Naive thymus-derived CD8-positive, alpha-beta T cell (primary cell): ENCODE measurements around the gene LCE3E. TPM values are rescaled to one million over a fixed set of nuclear protein-coding genes. Genes with fewer than 3 reads are reported as not detected.

Experiments
- polyA plus RNA-seq, 3 donors: library from polyadenylated mRNA; unstranded; fragments of 300-500 nt; fragmentation: Illumina TruSeq; gene quantifications; one replicate each; pipeline ENCODE4 v1.2.3, GENCODE V29; 2021
- total RNA-seq, 8 experiments: library from RNA in 2 of 8; stranded (reverse) in 2 of 8; gene quantifications; one replicate each; pipeline ENCODE4 v1.2.3 and lab custom pipeline; 2021 to 2026

Gene LCE3E
- total and polyA plus RNA-seq, 5 experiments from 2014 or later = not detected

Other genes starting within 250 kb of the LCE3E start
- under 1 TPM in 1 of 2 experiments, not detected in 1; 0.16 TPM for gene FLG, start 241.5 kb downstream of the LCE3E start, total RNA-seq
- not detected for gene FLG, start 241.5 kb downstream of the LCE3E start, polyA plus RNA-seq
- gene FLG2, start 206.8 kb downstream of the LCE3E start, total RNA-seq = under 1 TPM in 1 of 2 experiments, not detected in 1; 0.10 TPM
- gene FLG2, start 206.8 kb downstream of the LCE3E start, polyA plus RNA-seq = under 1 TPM in 1 of 3 donors, not detected in 2; 0.01 TPM
- not detected for gene CRNN, start 152.5 kb downstream of the LCE3E start, total RNA-seq
- not detected for gene CRNN, start 152.5 kb downstream of the LCE3E start, polyA plus RNA-seq
- gene LCE5A, start 56.0 kb downstream of the LCE3E start, total RNA-seq = not detected
- not detected for gene LCE5A, start 56.0 kb downstream of the LCE3E start, polyA plus RNA-seq
- not detected for gene CRCT1, start 52.3 kb downstream of the LCE3E start, total RNA-seq
- gene CRCT1, start 52.3 kb downstream of the LCE3E start, polyA plus RNA-seq = not detected
- not detected for gene LCE3D, start 13.7 kb upstream of the LCE3E start, total RNA-seq
- not detected for gene LCE3D, start 13.7 kb upstream of the LCE3E start, polyA plus RNA-seq
- gene LCE3C, start 33.5 kb upstream of the LCE3E start, total RNA-seq = not detected
- gene LCE3C, start 33.5 kb upstream of the LCE3E start, polyA plus RNA-seq = not detected
- gene LCE3B, start 47.0 kb upstream of the LCE3E start, total RNA-seq = not detected
- gene LCE3B, start 47.0 kb upstream of the LCE3E start, polyA plus RNA-seq = not detected
- gene LCE3A, start 56.3 kb upstream of the LCE3E start, total RNA-seq = not detected
- gene LCE3A, start 56.3 kb upstream of the LCE3E start, polyA plus RNA-seq = not detected
- not detected for gene LCE2D, start 96.6 kb upstream of the LCE3E start, total RNA-seq
- not detected for gene LCE2D, start 96.6 kb upstream of the LCE3E start, polyA plus RNA-seq
- not detected for gene LCE2C, start 108.5 kb upstream of the LCE3E start, total RNA-seq
- gene LCE2C, start 108.5 kb upstream of the LCE3E start, polyA plus RNA-seq = not detected
- gene LCE2B, start 119.3 kb upstream of the LCE3E start, total RNA-seq = not detected
- gene LCE2B, start 119.3 kb upstream of the LCE3E start, polyA plus RNA-seq = not detected
- gene LCE2A, start 131.6 kb upstream of the LCE3E start, total RNA-seq = not detected
- gene LCE2A, start 131.6 kb upstream of the LCE3E start, polyA plus RNA-seq = not detected
- gene LCE4A, start 141.4 kb upstream of the LCE3E start, total RNA-seq = not detected
- not detected for gene LCE4A, start 141.4 kb upstream of the LCE3E start, polyA plus RNA-seq
- not detected for gene KPRP, start 191.2 kb upstream of the LCE3E start, total RNA-seq
- gene KPRP, start 191.2 kb upstream of the LCE3E start, polyA plus RNA-seq = not detected
- not detected for gene LCE1F, start 208.4 kb upstream of the LCE3E start, total RNA-seq
- gene LCE1F, start 208.4 kb upstream of the LCE3E start, polyA plus RNA-seq = not detected
- not detected for gene LCE1E, start 219.5 kb upstream of the LCE3E start, total RNA-seq
- gene LCE1E, start 219.5 kb upstream of the LCE3E start, polyA plus RNA-seq = not detected
- gene LCE1D, start 229.9 kb upstream of the LCE3E start, total RNA-seq = not detected
- not detected for gene LCE1D, start 229.9 kb upstream of the LCE3E start, polyA plus RNA-seq
- gene LCE1C, start 239.9 kb upstream of the LCE3E start, total RNA-seq = not detected
- gene LCE1C, start 239.9 kb upstream of the LCE3E start, polyA plus RNA-seq = not detected
- gene LCE1B, start 245.2 kb upstream of the LCE3E start, total RNA-seq = not detected
- not detected for gene LCE1B, start 245.2 kb upstream of the LCE3E start, polyA plus RNA-seq